SK-N-SH (cell line): Measurements from ENCODE around the gene TUBB2B. TPM values are rescaled to one million over a fixed set of nuclear protein-coding genes. Genes with fewer than 3 reads are reported as not detected.
A peak's percentile ranks its signal among the peaks of the same experiment; 100 is the strongest.

ENCODE experiments used
- CTCF ChIA-PET: fragments of 300-600, 350-600 bp; formaldehyde crosslinking; extraction: SDS; loops from one replicate; lab custom pipeline; 2021; lab: Yijun Ruan, JAX
- POLR2A ChIA-PET: fragments of 350-600 bp; sonication (Branson Sonifier 250); formaldehyde crosslinking; extraction: SDS; loops from one replicate; lab custom pipeline; 2020; ENCODE audit warnings: antibody characterized with exemption, inconsistent platforms; lab: Yijun Ruan, JAX
- DNase-seq: peaks from one replicate; pipeline ENCODE4 v3.0.0; 2012
- H2AFZ ChIP-seq: fragments of 200-600 bp; sonication (generic); 2 replicates; pipeline ENCODE4 v1.8.1; 2016; ENCODE audit warnings: antibody characterized with exemption, mild to moderate bottlenecking, low read depth
- H3F3A ChIP-seq: fragments of 200-600 bp; sonication (generic); replicated peaks from 2 replicates; pipeline ENCODE3; 2016; ENCODE audit warnings: antibody characterized with exemption, mild to moderate bottlenecking; ENCODE audit not compliant: insufficient read depth
- H3K27ac ChIP-seq, 2 experiments: fragments of 200-500 bp in 1 of 2; fragments of 200-600 bp in 1 of 2; sonication (Bioruptor generic) in 1 of 2; sonication (generic), shearing (Covaris generic) in 1 of 2; 2 replicates each; pipeline versions ENCODE4 v1.5.1 to v1.6.1; 2014 to 2016; ENCODE audit warnings: low read depth in 2 of 2, inconsistent platforms in 1 of 2, low read length in 1 of 2, mild to moderate bottlenecking in 1 of 2, mixed read lengths in 1 of 2
- H3K27me3 ChIP-seq: fragments of 200-600 bp; sonication (generic), shearing (Covaris generic); 2 replicates; pipeline ENCODE4 v1.6.1; 2016; ENCODE audit warnings: mixed run types; ENCODE audit not compliant: insufficient read depth
- H3K36me3 ChIP-seq, 2 experiments: fragments of 200-500 bp in 1 of 2; fragments of 200-600 bp in 1 of 2; sonication (Bioruptor generic) in 1 of 2; sonication (generic) in 1 of 2; replicated peaks in 1 of 2; 2 replicates each; pipeline versions ENCODE3 to v1.5.1; 2014 to 2016; ENCODE audit warnings: low read length in 1 of 2, mild to moderate bottlenecking in 1 of 2; ENCODE audit not compliant: insufficient read depth in 2 of 2, control insufficient read depth in 1 of 2
- H3K4me1 ChIP-seq, 2 experiments: fragments of 200-500 bp in 1 of 2; fragments of 200-600 bp in 1 of 2; sonication (Bioruptor generic) in 1 of 2; sonication (generic), shearing (Covaris generic) in 1 of 2; 2 replicates each; pipeline versions ENCODE4 v1.5.1 to v1.6.1; 2014 to 2016; ENCODE audit warnings: low read depth in 1 of 2, low read length in 1 of 2, mixed run types in 1 of 2; ENCODE audit not compliant: insufficient read depth in 2 of 2, control insufficient read depth in 1 of 2
- H3K4me2 ChIP-seq: fragments of 200-600 bp; sonication (generic), shearing (Covaris generic); 2 replicates; pipeline ENCODE4 v1.6.1; 2017; ENCODE audit warnings: mixed run types
- H3K4me3 ChIP-seq, 2 experiments: fragments of 200-500 bp in 1 of 2; fragments of 200-600 bp in 1 of 2; sonication (Bioruptor generic) in 1 of 2; sonication (generic), shearing (Covaris generic) in 1 of 2; 2 replicates each; pipeline versions ENCODE4 v1.5.1 to v1.8.1; 2014 to 2016; ENCODE audit warnings: low read depth in 2 of 2, inconsistent platforms in 1 of 2, low read length in 1 of 2, mild to moderate bottlenecking in 1 of 2, mixed read lengths in 1 of 2, moderate library complexity in 1 of 2
- H3K79me2 ChIP-seq: fragments of 200-600 bp; sonication (generic); 2 replicates; pipeline ENCODE4 v1.8.1; 2017; ENCODE audit warnings: mild to moderate bottlenecking; ENCODE audit not compliant: insufficient read depth
- H3K9ac ChIP-seq: fragments of 200-600 bp; sonication (generic); 2 replicates; pipeline ENCODE4 v1.6.1; 2017; ENCODE audit warnings: mixed run types
- H3K9me2 ChIP-seq: fragments of 200-600 bp; sonication (generic); 2 replicates; pipeline ENCODE4 v1.6.1; 2017; ENCODE audit warnings: mixed run types
- H3K9me3 ChIP-seq: fragments of 200-600 bp; sonication (generic); 2 replicates; pipeline ENCODE4 v1.6.1; 2017; ENCODE audit warnings: mixed run types, mild to moderate bottlenecking, moderate library complexity
- H4K20me1 ChIP-seq: fragments of 200-600 bp; sonication (generic); 2 replicates; pipeline ENCODE4 v1.6.1; 2017; ENCODE audit warnings: mild to moderate bottlenecking, mixed run types; ENCODE audit not compliant: insufficient read depth
- ELF1 ChIP-seq: IDR thresholded peaks from 2 replicates; pipeline ENCODE4 v1.4.0; 2012
- EP300 ChIP-seq, 2 experiments: IDR thresholded peaks; 2 replicates each; pipeline versions ENCODE4 v1.4.0 to v1.6.1; 2012; ENCODE audit warnings: borderline replicate concordance in 1 of 2, low read depth in 1 of 2, low read length in 1 of 2
- EZH2phosphoT487 ChIP-seq: fragments of 200-600 bp; sonication (generic); IDR thresholded peaks from 2 replicates; pipeline ENCODE4 v1.6.1; 2017; ENCODE audit warnings: low read depth, mixed run types, mild to moderate bottlenecking, antibody characterized with exemption, moderate library complexity, borderline replicate concordance
- FOSL2 ChIP-seq: IDR thresholded peaks from 2 replicates; pipeline ENCODE4 v1.4.0; 2012; ENCODE audit warnings: low read depth, mild to moderate bottlenecking, moderate library complexity, borderline replicate concordance
- FOXJ3 ChIP-seq: sonication (generic); formaldehyde crosslinking; IDR thresholded peaks from 2 replicates; pipeline ENCODE4 v1.5.1; 2020; ENCODE audit warnings: mild to moderate bottlenecking, missing genetic modification reagents
- FOXM1 ChIP-seq: IDR thresholded peaks from 2 replicates; pipeline ENCODE4 v1.4.0; 2012; ENCODE audit warnings: low read depth, mild to moderate bottlenecking
- GABPA ChIP-seq: IDR thresholded peaks from 2 replicates; pipeline ENCODE4 v1.4.0; 2012; ENCODE audit warnings: low read depth, mild to moderate bottlenecking
- GATA2 ChIP-seq: sonication (generic); formaldehyde crosslinking; IDR thresholded peaks from 2 replicates; pipeline ENCODE4 v1.5.0; 2020; ENCODE audit warnings: mild to moderate bottlenecking, missing genetic modification reagents
- JUND ChIP-seq: IDR thresholded peaks from 2 replicates; pipeline ENCODE4 v1.4.0; 2012
- MEF2A ChIP-seq: IDR thresholded peaks from 2 replicates; pipeline ENCODE4 v1.4.0; 2012; ENCODE audit warnings: low read depth, borderline replicate concordance
- MXI1 ChIP-seq: IDR thresholded peaks from 2 replicates; pipeline ENCODE4 v1.6.1; 2012; ENCODE audit warnings: mild to moderate bottlenecking, low read depth, low read length, improper control_type of control experiment
- NFIC ChIP-seq: IDR thresholded peaks from 2 replicates; pipeline ENCODE4 v1.4.0; 2012; ENCODE audit warnings: borderline replicate concordance
- NRF1 ChIP-seq: IDR thresholded peaks from 2 replicates; pipeline ENCODE4 v1.6.1; 2012; ENCODE audit warnings: low read depth, mild to moderate bottlenecking, low read length
- PBX3 ChIP-seq: IDR thresholded peaks from 2 replicates; pipeline ENCODE4; 2012
- POLR2AphosphoS5 ChIP-seq: IDR thresholded peaks from 2 replicates; pipeline ENCODE4 v1.6.1; 2012; ENCODE audit warnings: low read depth, low read length
- RAD21 ChIP-seq: IDR thresholded peaks from 2 replicates; pipeline ENCODE4 v1.6.1; 2012; ENCODE audit warnings: mild to moderate bottlenecking, low read length
- RCOR1 ChIP-seq: fragments of 150-350 bp; IDR thresholded peaks from 2 replicates; pipeline ENCODE4 v1.6.1; 2017; ENCODE audit warnings: antibody characterized with exemption, low read length
- RFX5 ChIP-seq: IDR thresholded peaks from 2 replicates; pipeline ENCODE4 v1.6.1; 2012; ENCODE audit warnings: mild to moderate bottlenecking, improper control_type of control experiment, low read length
- RXRA ChIP-seq: IDR thresholded peaks from 2 replicates; pipeline ENCODE4 v1.4.0; 2012; ENCODE audit warnings: low read depth, mild to moderate bottlenecking, borderline replicate concordance
- SIN3A ChIP-seq: IDR thresholded peaks from 2 replicates; pipeline ENCODE4 v1.6.1; 2012; ENCODE audit warnings: low read depth, mild to moderate bottlenecking, low read length, moderate library complexity, borderline replicate concordance
- SMC3 ChIP-seq: IDR thresholded peaks from 2 replicates; pipeline ENCODE4 v1.6.1; 2012; ENCODE audit warnings: low read depth, low read length, improper control_type of control experiment
- TAF1 ChIP-seq: IDR thresholded peaks from 2 replicates; pipeline ENCODE4 v1.6.1; 2012; ENCODE audit warnings: low read depth, mild to moderate bottlenecking, low read length, moderate library complexity, borderline replicate concordance
- TCF12 ChIP-seq: IDR thresholded peaks from 2 replicates; pipeline ENCODE4 v1.4.0; 2012
- USF2 ChIP-seq: fragments of 150-350 bp; IDR thresholded peaks from 2 replicates; pipeline ENCODE4 v1.6.1; 2017; ENCODE audit warnings: antibody characterized with exemption, low read length, low read depth, borderline replicate concordance
- YY1 ChIP-seq: IDR thresholded peaks from 2 replicates; pipeline ENCODE4 v1.4.0; 2012; ENCODE audit warnings: low read depth, mild to moderate bottlenecking
- ZBTB33 ChIP-seq: IDR thresholded peaks from 2 replicates; pipeline ENCODE4 v1.4.0; 2012; ENCODE audit warnings: low read depth, borderline replicate concordance
- WGBS: methylation state at CpG from one replicate; pipeline ENCODE4 v1.1.6; 2017; ENCODE audit warnings: low lambda C conversion rate; 5-methylcytosine and 5-hydroxymethylcytosine counted together
- polyA plus RNA-seq, 3 experiments: library from polyadenylated mRNA; depleted of rRNA; stranded (reverse); fragments of >200 nt; gene quantifications; 2 replicates each; pipeline ENCODE4 v1.2.3, GENCODE V29; 2012
- TF ChIP-seq, protein P1 (sequence below): fragments of 150-350 bp; IDR thresholded peaks from 2 replicates; pipeline ENCODE4 v1.6.1; 2016; ENCODE audit warnings: mild to moderate bottlenecking, low read depth, low read length
- TF ChIP-seq, protein P2 (sequence below): IDR thresholded peaks from 2 replicates; pipeline ENCODE4 v1.4.0; 2012; ENCODE audit warnings: low read depth
- TF ChIP-seq, protein P3 (sequence below): IDR thresholded peaks from 2 replicates; pipeline ENCODE4 v1.4.0; 2012; ENCODE audit warnings: low read depth, borderline replicate concordance

Gene TUBB2B
- polyA plus RNA-seq, 1 of the 3 experiments (the other 2 are of a cell fraction), result 162 TPM

GRCh38 chr6:3228046-3228671, 706 bp upstream of the TUBB2B start:
- Histone ChIP-seq H3K9me2 (no peaks in the 10 kb centered on the region), H3K4me3 (peak overlapping the region; percentile 75 to 86), H3K27ac (peak overlapping the region in 1 of 2 experiments; percentile 97; a peak in 2 of 4 replicates), H2AFZ (no peak overlapping the region), H3K27me3 (peaks cover 15% of the 10 kb centered on the region; the same call in 1 of the 2 replicates), H3K36me3 (peaks cover 0 to 13% of the 10 kb centered on the region in 2 experiments), H3K4me1 (peaks cover 10 to 11% of the 10 kb centered on the region in 2 experiments; a peak in 3 of 4 replicates), H3K4me2 (peak overlapping the region; percentile 98), H3K9ac (peak overlapping the region; percentile 34; the same call in 1 of the 2 replicates), H4K20me1 (peaks cover 13% of the 10 kb centered on the region), H3K9me3 (no peaks in the 10 kb centered on the region), H3F3A (peaks cover 28% of the 10 kb centered on the region), H3K79me2 (peaks cover 16% of the 10 kb centered on the region; the same call in 1 of the 2 replicates)
- CTCF ChIA-PET, result interaction anchor here (1.0 to 9.6 kb wide), 3 partner anchors 13 to 52 kb away, joined by 3 to 63 read pairs (median 3); no protein-coding TSS in a partner anchor
- POLR2A ChIA-PET, result interaction anchor here (2.2 to 5.1 kb wide), 3 partner anchors 19 to 70 kb away, joined by 9 to 88 read pairs (median 18); partner anchors contain the start of gene TUBB2A
- WGBS, result 8% methylated on average over 9 of the region's 38 CpGs
- TF ChIP-seq SMC3 (0 out of 2 replicates have a peak, but pooled peaks have one; percentile 2), FOXM1 (no peak), TAF1 (0 out of 2 replicates have a peak, but pooled peaks have one; percentile 14), POLR2AphosphoS5 (no peak), EZH2phosphoT487 (no peak), RCOR1 (no peak), MXI1 (no peak), RFX5 (no peak), SIN3A (no peak), RAD21 (no peak), FOXJ3 (CRISPR knock-in tag) (peak; percentile 60; the same call in 1 of the 2 replicates), GATA2 (CRISPR knock-in tag) (no peak), MEF2A (no peak), ZBTB33 (no peak), NRF1 (no peak), JUND (no peak), USF2 (no peak), GABPA (no peak), PBX3 (no peak), TCF12 (0 out of 2 replicates have a peak, but pooled peaks have one; percentile 10), RXRA (no peak), ELF1 (no peak), NFIC (no peak), FOSL2 (no peak), YY1 (no peak), EP300 (IDR thresholded peaks at IDR 0.05; ENCODE audit: borderline replicate concordance in 1 of 2, low read depth in 1 of 2, low read length in 1 of 2) (no peak)
- TF ChIP-seq, protein P1, sequence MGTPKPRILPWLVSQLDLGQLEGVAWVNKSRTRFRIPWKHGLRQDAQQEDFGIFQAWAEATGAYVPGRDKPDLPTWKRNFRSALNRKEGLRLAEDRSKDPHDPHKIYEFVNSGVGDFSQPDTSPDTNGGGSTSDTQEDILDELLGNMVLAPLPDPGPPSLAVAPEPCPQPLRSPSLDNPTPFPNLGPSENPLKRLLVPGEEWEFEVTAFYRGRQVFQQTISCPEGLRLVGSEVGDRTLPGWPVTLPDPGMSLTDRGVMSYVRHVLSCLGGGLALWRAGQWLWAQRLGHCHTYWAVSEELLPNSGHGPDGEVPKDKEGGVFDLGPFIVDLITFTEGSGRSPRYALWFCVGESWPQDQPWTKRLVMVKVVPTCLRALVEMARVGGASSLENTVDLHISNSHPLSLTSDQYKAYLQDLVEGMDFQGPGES, result no peak
- TF ChIP-seq, protein P2, sequence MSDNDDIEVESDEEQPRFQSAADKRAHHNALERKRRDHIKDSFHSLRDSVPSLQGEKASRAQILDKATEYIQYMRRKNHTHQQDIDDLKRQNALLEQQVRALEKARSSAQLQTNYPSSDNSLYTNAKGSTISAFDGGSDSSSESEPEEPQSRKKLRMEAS, result no peak; the same call in 1 of the 2 replicates
- TF ChIP-seq, protein P3, sequence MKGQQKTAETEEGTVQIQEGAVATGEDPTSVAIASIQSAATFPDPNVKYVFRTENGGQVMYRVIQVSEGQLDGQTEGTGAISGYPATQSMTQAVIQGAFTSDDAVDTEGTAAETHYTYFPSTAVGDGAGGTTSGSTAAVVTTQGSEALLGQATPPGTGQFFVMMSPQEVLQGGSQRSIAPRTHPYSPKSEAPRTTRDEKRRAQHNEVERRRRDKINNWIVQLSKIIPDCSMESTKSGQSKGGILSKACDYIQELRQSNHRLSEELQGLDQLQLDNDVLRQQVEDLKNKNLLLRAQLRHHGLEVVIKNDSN, result no peak
- peak; percentile 81 for DNase-seq
